HG02623 (cell line): ENCODE data around the gene SDCBP2.

Experiments used
- ATAC-seq: cut with Tn5 transposase; IDR thresholded peaks from one replicate; pipeline ENCODE4 v1.9.1; 2021; ENCODE audit warnings: moderate library complexity; ENCODE audit not compliant: unreplicated experiment

SDCBP2 gene

GRCh38 chr20:1315804-1316203, 13.1 kb downstream of the SDCBP2 start:
- no peak for ATAC-seq

DNA sequence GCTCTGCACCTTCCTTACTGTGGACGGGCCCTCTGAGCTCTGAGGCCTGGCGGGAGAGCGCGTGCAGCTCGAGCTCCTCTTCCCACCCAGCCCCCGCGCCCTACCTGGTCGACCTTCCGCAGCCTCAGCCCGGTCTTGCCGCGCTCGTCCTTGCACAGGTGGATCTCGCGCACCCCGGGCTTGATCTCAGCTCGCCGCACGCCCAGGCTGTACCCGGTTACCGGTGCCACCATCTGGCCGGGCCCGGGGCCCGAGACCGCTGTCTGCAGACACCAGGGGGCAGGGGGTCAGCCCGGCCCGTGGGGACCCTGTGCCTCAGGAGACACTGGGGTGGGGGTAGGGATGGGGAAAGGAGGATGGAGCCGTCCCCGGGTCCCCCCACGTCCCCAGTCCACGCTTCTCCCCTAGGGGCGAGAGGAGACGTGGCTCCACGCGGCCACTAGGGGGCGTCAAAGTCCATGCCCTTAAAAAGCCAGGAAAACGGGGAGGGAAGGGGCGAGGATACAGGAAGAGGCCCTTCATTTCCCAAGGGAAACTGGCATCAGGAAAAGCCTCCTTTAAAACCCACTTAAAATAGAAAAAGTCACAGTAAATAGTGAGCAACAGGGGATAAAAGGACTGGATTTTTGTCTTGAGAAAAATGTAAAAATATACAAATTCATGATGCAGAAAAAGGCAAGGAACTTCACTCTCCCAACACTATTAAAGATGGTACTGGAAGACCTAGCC, 15.5 kb downstream of the SDCBP2 start:
- no peak for ATAC-seq

GRCh38 chr20:1312904-1313235, 16.1 kb downstream of the SDCBP2 start:
- no peak for ATAC-seq

DNA sequence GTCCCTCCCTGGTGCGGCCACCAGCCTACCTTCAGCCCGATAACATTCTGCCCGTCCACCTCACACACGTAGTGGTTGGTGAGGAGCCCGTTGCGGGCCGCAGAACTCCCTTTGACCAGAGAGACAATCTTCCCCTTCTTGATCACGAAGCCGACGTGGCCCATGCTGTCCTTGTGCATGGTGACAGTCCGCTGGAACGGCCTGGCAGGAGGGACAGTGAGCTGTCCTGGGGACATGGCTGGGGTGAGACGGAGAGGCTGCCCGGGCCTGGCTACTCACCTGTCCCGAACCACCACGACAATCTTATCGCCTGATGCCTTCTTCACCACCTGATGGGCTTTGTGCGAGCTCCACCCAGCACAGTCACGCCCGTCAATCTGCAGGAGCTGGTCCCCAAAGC, 16.6 kb downstream of the SDCBP2 start:
- no peak for ATAC-seq

DNA sequence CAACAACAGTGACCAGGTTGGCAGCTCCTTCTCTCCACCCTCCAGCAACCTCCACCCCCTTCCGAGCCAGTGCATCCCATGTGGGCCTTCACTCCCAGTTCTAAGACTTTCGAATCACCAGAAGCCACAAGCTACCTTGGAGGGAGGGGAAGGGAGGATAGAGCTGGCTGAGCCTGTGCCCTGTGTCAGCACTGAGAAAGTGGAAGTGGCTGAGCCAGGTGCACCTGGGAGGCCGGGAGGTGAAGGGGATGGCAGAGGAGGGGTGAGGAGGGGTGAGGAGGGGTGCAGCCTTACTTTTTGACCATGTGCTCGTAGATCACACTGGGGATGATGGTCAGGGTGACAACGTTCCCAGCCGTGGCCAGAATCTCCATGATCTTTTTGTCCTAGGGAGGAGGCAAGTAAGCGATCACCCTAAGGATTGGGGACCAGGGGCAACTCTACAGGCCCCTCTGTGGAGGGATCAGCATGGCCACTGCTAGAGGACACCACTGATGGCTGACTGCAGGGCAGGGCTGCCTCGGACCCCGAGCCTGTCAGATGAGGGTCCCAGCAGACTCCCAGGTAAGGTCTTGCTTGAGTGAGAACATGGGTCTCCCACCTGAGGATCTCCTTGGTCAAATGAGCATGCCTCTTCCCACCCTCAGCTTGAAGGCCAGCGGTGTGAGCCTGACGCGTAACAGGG, 18.3 kb downstream of the SDCBP2 start:
- no peak for ATAC-seq

GRCh38 chr20:1310071-1310470, 18.9 kb downstream of the SDCBP2 start:
- ATAC-seq = no peak

DNA sequence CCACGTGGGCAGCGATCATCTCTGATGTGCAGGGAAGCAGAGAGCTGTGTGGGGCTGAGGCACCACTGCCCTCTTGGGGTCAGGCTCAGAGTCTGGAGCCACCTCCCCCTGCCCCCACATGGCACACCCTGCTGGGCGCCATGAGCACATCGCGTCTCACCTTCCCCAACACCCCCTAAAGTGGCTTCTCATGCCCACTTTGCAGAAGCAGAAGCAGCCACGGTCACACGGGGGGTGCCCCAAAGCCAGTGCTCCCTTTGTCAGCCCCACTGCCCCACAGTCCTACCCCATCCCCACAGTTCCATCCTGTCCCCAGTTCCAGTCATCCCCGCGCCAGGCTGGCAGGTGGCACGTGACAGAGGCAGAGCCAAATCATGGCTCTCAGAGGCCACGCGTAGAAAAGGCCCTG, 19.5 kb downstream of the SDCBP2 start:
- ATAC-seq = no peak

DNA sequence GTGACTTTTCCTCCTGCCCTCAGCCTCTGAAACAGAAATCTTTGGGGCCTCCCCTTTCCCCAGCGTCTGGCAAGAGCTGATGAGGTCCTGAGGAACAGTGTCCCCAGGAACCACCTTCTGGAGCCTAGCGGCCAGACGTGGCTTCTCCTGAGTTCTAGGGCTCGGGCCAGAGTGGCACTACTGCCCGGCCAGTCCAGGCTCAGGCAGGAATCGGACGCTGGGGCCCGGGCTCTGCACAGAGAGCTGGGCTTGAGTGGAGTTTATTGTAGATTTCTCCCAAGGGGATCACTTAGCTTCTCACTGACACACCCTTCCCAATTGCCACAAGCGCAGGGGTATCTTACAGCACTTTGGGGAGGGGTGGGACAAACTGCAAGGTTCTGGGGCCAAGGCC, 20.2 kb downstream of the SDCBP2 start:
- ATAC-seq = no peak

- ATAC-seq = no peak
These were observed 20.8 kb downstream of the SDCBP2 start for GRCh38 chr20:1308067-1308701.

DNA sequence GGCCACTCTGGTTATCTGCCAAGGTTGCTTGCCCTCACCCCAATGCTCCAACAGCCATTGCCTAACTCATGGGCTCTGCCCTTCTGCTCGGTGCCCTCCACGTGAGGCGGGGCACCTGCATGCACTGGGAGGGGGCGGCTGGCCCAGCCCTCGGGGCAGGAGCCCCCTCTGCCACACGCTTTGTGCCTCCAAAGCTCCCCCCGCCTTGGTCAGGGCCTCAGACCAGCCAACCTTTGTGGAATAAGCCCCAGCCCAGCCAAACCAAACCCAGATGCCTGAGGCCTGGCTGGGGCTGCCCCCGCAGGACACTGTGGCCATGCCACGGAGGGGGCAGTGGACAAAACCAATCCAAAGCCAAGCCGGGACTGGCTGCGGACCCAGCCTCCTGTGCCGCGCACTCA, 21.4 kb downstream of the SDCBP2 start:
- no peak for ATAC-seq

GRCh38 chr20:1307171-1307570, 21.8 kb downstream of the SDCBP2 start:
- no peak for ATAC-seq

- no peak for ATAC-seq
These were observed 22.4 kb downstream of the SDCBP2 start for GRCh38 chr20:1306316-1307135.

DNA sequence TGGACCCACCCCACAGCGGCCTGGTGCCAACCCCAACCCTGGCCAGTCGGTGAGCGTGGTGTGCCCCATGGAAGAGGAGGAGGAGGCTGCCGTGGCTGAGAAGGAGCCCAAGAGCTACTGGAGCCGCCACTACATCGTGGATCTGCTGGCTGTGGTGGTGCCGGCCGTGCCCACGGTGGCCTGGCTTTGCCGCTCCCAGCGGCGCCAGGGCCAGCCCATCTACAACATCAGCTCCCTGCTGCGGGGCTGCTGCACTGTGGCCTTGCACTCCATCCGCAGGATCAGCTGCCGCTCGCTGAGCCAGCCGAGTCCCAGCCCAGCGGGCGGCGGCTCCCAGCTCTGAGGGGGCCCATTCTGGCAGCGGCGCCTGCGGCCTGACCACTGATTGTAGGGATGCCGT, 23.2 kb downstream of the SDCBP2 start:
- no peak for ATAC-seq

DNA sequence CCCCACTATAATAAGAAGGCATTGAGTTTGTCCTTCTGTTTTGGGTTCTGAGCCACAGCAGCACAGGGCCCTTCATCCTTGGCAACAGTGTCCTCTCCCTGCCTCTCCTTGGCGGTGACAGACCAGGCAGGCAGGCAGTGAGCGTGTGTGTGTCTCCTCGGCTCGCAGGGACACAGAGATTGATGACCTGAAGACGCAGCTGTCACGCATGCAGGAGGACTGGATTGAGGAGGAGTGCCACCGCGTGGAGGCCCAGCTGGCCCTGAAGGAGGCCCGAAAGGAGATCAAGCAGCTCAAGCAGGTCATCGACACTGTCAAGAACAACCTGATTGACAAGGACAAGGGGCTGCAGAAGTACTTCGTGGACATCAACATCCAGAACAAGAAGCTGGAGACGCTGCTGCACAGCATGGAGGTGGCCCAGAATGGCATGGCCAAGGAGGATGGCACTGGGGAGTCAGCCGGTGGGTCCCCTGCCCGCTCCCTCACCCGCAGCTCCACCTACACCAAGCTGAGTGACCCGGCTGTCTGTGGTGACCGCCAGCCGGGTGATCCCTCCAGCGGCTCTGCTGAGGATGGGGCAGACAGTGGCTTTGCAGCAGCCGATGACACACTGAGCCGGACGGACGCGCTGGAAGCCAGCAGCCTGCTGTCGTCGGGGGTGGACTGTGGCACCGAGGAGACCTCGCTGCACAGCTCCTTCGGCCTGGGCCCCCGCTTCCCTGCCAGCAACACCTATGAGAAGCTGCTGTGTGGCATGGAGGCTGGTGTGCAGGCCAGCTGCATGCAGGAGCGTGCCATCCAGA, 24.0 kb downstream of the SDCBP2 start:
- ATAC-seq = no peak

DNA sequence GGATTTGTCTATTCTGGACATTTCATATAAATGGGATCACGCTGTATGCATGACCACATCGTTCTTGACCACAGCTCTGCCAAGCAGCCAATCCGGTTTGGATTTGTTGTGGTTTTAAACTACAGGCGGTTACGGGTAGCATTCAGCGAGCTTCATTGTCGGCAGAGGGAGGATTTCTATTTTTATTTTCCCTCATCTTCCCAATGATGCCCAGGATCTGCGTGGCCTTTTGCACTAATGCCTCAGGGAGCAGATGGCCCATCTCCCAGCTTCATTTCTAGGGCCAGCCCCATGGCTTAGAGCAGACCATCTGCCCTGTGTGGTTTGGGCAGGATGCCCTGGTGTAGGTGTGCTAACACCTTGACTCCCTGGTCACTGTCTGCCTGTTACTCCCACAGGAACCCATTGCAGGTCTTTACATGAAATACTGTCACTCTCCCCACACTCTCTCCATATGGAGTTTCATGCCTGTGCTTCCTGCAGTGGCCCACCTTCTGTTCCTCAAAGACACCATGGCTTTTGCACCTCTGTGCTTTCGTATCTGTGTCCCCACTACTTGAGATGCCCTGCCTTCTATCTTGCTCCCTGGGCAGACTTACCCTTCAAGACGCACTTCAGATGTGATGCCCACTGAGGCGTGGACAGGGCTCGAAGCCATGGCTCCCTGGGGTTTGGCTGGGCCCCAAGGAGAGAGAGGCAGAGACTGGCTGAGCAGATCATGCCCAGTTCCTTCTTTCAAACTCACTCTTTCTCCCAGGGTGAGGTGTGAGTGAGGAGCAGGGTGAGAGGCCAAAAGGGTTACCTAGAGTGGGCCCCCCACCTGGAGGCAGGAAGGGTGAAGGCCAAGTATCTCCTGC, 26.0 kb downstream of the SDCBP2 start:
- ATAC-seq = no peak

DNA sequence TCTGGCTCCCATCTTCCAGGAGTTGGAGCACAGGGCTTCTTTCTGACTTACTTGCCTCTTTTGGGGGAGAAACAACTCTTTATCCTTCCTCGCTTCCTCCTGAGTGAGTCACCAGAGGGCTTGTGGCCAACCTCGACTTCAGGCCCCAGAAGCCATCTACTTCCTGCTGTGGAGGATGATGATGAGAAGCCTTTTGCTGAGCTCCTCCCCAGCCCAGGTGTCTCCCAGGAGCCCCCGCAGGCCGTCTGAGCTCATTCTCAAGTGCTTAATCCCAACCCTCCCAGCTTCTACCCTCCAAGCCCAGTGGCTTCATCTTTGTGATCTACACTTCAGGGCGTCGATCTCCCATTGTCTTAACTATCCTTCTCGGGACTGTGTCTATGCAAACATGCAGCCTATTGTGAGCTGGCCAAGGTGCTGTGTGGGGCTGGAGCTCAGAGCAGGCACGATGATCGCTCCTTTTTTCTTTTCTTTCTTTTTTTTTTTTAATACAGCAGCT, 27.9 kb downstream of the SDCBP2 start:
- ATAC-seq = no peak

GRCh38 chr20:1300083-1300840, 28.7 kb downstream of the SDCBP2 start:
- ATAC-seq = no peak

DNA sequence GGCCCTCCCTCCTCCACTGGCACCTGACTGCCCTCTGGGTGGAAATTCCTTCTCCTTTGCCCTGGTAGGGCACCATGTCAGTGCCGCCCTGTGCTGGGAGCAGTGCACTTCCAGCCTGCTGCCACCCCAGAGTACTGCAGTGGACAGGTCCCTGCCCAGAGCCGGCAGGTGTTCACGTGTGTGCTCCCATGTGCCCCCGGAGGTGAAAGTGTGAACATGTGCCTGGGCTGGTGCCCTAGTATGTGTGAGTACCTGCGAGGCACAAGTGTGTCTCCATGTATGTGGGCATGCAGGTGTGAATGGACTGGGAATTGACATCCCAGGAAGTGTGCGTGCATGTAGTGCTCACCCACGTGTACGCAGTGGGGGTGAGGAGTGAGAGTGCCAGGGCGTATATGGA, 29.4 kb downstream of the SDCBP2 start:
- ATAC-seq = no peak
